Thoracic aorta (tissue), 2 donors: ENCODE results near the gene SLCO3A1. TPM values are rescaled to one million over a fixed set of nuclear protein-coding genes. Genes with fewer than 3 reads are reported as not detected.

Source experiments
- ATAC-seq: fragments of 150-250 bp; one replicate; pipeline ENCODE4 v1.8.0; 2017; ENCODE audit warnings: low read depth; ENCODE audit not compliant: insufficient number of reproducible peaks, low FRiP score
- DNase-seq: peaks from one replicate; pipeline ENCODE4 v3.0.0-alpha.2; 2020; ENCODE audit warnings: low spot score
- H3K27ac ChIP-seq, 2 donors: fragments of 200-600 bp; sonication (generic); 1 replicate in 1 of 2; 2 replicates in 1 of 2; pipeline ENCODE4 v1.5.1; 2016; ENCODE audit warnings: mild to moderate bottlenecking in 2 of 2, moderate library complexity in 2 of 2
- H3K27me3 ChIP-seq: fragments of 200-600 bp; sonication (generic); replicated peaks from 2 replicates; pipeline ENCODE4 v1.6.0; 2016; ENCODE audit warnings: mild to moderate bottlenecking; ENCODE audit not compliant: insufficient read depth
- H3K36me3 ChIP-seq: fragments of 200-600 bp; sonication (generic); one replicate; pipeline ENCODE4 v1.5.1; 2016
- H3K4me1 ChIP-seq, 2 donors: fragments of 200-600 bp; sonication (generic); 1 replicate in 1 of 2; 2 replicates in 1 of 2; pipeline versions ENCODE4 v1.5.1 to v1.6.0; 2016; ENCODE audit warnings: low read depth in 2 of 2, mild to moderate bottlenecking in 1 of 2; ENCODE audit not compliant: control insufficient read depth in 1 of 2
- H3K4me3 ChIP-seq: fragments of 200-600 bp; sonication (generic); 2 replicates; pipeline ENCODE4 v1.5.1; 2016; ENCODE audit warnings: mild to moderate bottlenecking
- H3K9me3 ChIP-seq: fragments of 200-600 bp; sonication (generic); 2 replicates; pipeline ENCODE4 v1.5.1; 2016
- CTCF ChIP-seq: fragments of 200-600 bp; sonication (generic); IDR thresholded peaks from one replicate; pipeline ENCODE4 v1.5.1; 2019; ENCODE audit warnings: antibody characterized with exemption
- total RNA-seq, 2 donors: library from RNA; depleted of rRNA; stranded (reverse); fragments of >200 nt; gene quantifications; one replicate each; pipeline versions ENCODE4 v1.1.0 to v1.2.3, GENCODE V29; 2016

Gene SLCO3A1
- total RNA-seq, 2 donors from 2014 or later = 16.5 to 39.1 TPM

- no peak for DNase-seq
- no peaks in the 10 kb centered on the region for H3K27me3 ChIP-seq
Measured at GRCh38 chr15:91866971-91867372, 13.5 kb downstream of the SLCO3A1 start.

GRCh38 chr15:91867581-91868026 is 14.1 kb downstream of the SLCO3A1 start:
- Histone ChIP-seq H3K36me3 (no peaks in the 10 kb centered on the region), H3K27me3 (no peaks in the 10 kb centered on the region), H3K4me3 (peak overlapping the region; percentile 3), H3K4me1 (peaks cover 37 to 57% of the 10 kb centered on the region in 2 donors), H3K27ac (peak overlapping the region; percentile 64 to 88), H3K9me3 (no peaks in the 10 kb centered on the region)
- ATAC-seq = peak; percentile 82
- TF ChIP-seq CTCF = no peak
- peak; percentile 55 for DNase-seq

More at GRCh38 chr15:91866971-91867372, 13.5 kb downstream of the SLCO3A1 start:
- ATAC-seq = no peak
- Histone ChIP-seq H3K4me3 (peak overlapping the region; percentile 3), H3K27ac (peak overlapping the region; percentile 64 to 88), H3K9me3 (no peaks in the 10 kb centered on the region), H3K36me3 (no peaks in the 10 kb centered on the region), H3K4me1 (peaks cover 37 to 57% of the 10 kb centered on the region in 2 donors)
- TF ChIP-seq CTCF = no peak

GRCh38 chr15:91870876-91871537 is 17.5 kb downstream of the SLCO3A1 start:
- no peaks in the 10 kb centered on the region for H3K27me3 ChIP-seq
- no peaks in the 10 kb centered on the region for H3K36me3 ChIP-seq
- no peak for DNase-seq
- peaks cover 22 to 25% of the 10 kb centered on the region in 2 donors for H3K4me1 ChIP-seq
- ATAC-seq = no peak
- H3K27ac ChIP-seq = no peak overlapping the region
- no peak overlapping the region for H3K4me3 ChIP-seq
- no peaks in the 10 kb centered on the region for H3K9me3 ChIP-seq
- no peak for TF ChIP-seq CTCF

- no peaks in the 10 kb centered on the region for H3K36me3 ChIP-seq
- no peak overlapping the region for H3K4me3 ChIP-seq
- no peak overlapping the region for H3K27ac ChIP-seq
- H3K4me1 ChIP-seq = peaks cover 16 to 17% of the 10 kb centered on the region in 2 donors
- no peaks in the 10 kb centered on the region for H3K27me3 ChIP-seq
- ATAC-seq = no peak
- DNase-seq = no peak
- TF ChIP-seq CTCF = no peak
- H3K9me3 ChIP-seq = no peaks in the 10 kb centered on the region
Measured at GRCh38 chr15:91871837-91872236, 18.3 kb downstream of the SLCO3A1 start.

GRCh38 chr15:91872356-91873137 is 19.0 kb downstream of the SLCO3A1 start:
- Histone ChIP-seq H3K27ac (no peak overlapping the region), H3K36me3 (no peaks in the 10 kb centered on the region), H3K27me3 (no peaks in the 10 kb centered on the region), H3K4me1 (peaks cover 10% of the 10 kb centered on the region in 2 donors), H3K9me3 (no peaks in the 10 kb centered on the region), H3K4me3 (no peak overlapping the region)
- DNase-seq (no peak), ATAC-seq (no peak)
- no peak for TF ChIP-seq CTCF
